Stimulated activated CD4-positive, alpha-beta T cell treated with anti-CD3 and anti-CD28 coated beads, Interleukin-12 subunit alpha, Interleukin-12 subunit beta, amount 100 ng/mL, for 4 hours (primary cell): ENCODE data around the gene SPPL3.
A peak's percentile ranks its signal among the peaks of the same experiment; 100 is the strongest.

Experiments
- DNase-seq: peaks from one replicate; pipeline ENCODE4 v3.0.0-alpha.2; 2020

SPPL3 gene

GRCh38 chr12:120719496-120720233 lies 184.5 kb downstream of the SPPL3 start:
- no peak for DNase-seq

- DNase-seq: no peak
Measured at GRCh38 chr12:120719072-120719471, 185.1 kb downstream of the SPPL3 start.

- DNase-seq: no peak
Measured at GRCh38 chr12:120718055-120718454, 186.1 kb downstream of the SPPL3 start.

GRCh38 chr12:120713861-120714482 lies 190.2 kb downstream of the SPPL3 start:
- DNase-seq: peak; percentile 49

GRCh38 chr12:120712610-120713009 lies 191.5 kb downstream of the SPPL3 start:
- DNase-seq: no peak
